Tibial artery (tissue), 4 donors: ENCODE measurements around the gene GLUL.
A peak's percentile ranks its signal among the peaks of the same experiment; 100 is the strongest.

Experiments used
- DNase-seq, 2 donors: peaks; one replicate each; pipeline ENCODE4 v3.0.0-alpha.2; 2019
- H3K27ac ChIP-seq, 2 donors: fragments of 200-600 bp; sonication (generic) in 1 of 2; 1 replicate in 1 of 2; 2 replicates in 1 of 2; pipeline ENCODE4 v1.5.1; 2018 to 2019; ENCODE audit warnings: mild to moderate bottlenecking in 1 of 2
- H3K27me3 ChIP-seq, 2 donors: fragments of 200-600 bp; sonication (generic) in 1 of 2; one replicate each; pipeline versions ENCODE4 v1.5.1 to v1.6.0; 2016 to 2019
- H3K36me3 ChIP-seq, 3 donors: fragments of 200-600 bp; sonication (generic) in 2 of 3; one replicate each; pipeline ENCODE4 v1.5.1; 2016 to 2019; ENCODE audit warnings: mild to moderate bottlenecking in 2 of 3
- H3K4me1 ChIP-seq, 4 donors: fragments of 200-600 bp; sonication (generic) in 2 of 4; 1 replicate in 3 of 4; 2 replicates in 1 of 4; pipeline ENCODE4 v1.5.1; 2016 to 2019
- H3K4me3 ChIP-seq, 2 donors: fragments of 200-600 bp; sonication (generic) in 1 of 2; 1 replicate in 1 of 2; 2 replicates in 1 of 2; pipeline ENCODE4 v1.5.1; 2018 to 2019; ENCODE audit warnings: mild to moderate bottlenecking in 2 of 2
- H3K9me3 ChIP-seq, 3 donors: fragments of 200-600 bp; sonication (generic) in 1 of 3; one replicate each; pipeline ENCODE4 v1.5.1; 2016 to 2019
- intact Hi-C: fragments of 100-400 bp; cut with DNase I; formaldehyde crosslinking; loops from one replicate; pipeline ENCODE4 v1.15.0; 2023; ENCODE audit warnings: low total_unique reads
- TF ChIP-seq, protein P1 (sequence below), 2 experiments: fragments of 200-600 bp in 1 of 2; fragments of 450-650 bp in 1 of 2; IDR thresholded peaks; one replicate each; pipeline ENCODE4 v1.5.1; 2017 to 2019; ENCODE audit warnings: antibody characterized with exemption in 2 of 2, mild to moderate bottlenecking in 1 of 2, moderate library complexity in 1 of 2

Gene GLUL

GRCh38 chr1:182394055-182394775, 2.6 kb upstream of the GLUL start:
- Histone ChIP-seq H3K4me1 (peaks cover 0 to 26% (median 17%) of the 10 kb centered on the region in 4 donors), H3K36me3 (peaks cover 0 to 19% (median 19%) of the 10 kb centered on the region in 3 donors), H3K27ac (no peak overlapping the region), H3K9me3 (no peaks in the 10 kb centered on the region), H3K4me3 (no peak overlapping the region), H3K27me3 (no peaks in the 10 kb centered on the region)
- intact Hi-C loops = loop anchor here (5.0 to 10.0 kb wide), 2 partner anchors 208 to 369 kb away; partner anchors contain the start of gene RGS16
- DNase-seq = peak in 1 of 2 donors; percentile 38
- TF ChIP-seq, protein P1, sequence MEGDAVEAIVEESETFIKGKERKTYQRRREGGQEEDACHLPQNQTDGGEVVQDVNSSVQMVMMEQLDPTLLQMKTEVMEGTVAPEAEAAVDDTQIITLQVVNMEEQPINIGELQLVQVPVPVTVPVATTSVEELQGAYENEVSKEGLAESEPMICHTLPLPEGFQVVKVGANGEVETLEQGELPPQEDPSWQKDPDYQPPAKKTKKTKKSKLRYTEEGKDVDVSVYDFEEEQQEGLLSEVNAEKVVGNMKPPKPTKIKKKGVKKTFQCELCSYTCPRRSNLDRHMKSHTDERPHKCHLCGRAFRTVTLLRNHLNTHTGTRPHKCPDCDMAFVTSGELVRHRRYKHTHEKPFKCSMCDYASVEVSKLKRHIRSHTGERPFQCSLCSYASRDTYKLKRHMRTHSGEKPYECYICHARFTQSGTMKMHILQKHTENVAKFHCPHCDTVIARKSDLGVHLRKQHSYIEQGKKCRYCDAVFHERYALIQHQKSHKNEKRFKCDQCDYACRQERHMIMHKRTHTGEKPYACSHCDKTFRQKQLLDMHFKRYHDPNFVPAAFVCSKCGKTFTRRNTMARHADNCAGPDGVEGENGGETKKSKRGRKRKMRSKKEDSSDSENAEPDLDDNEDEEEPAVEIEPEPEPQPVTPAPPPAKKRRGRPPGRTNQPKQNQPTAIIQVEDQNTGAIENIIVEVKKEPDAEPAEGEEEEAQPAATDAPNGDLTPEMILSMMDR (IDR thresholded peaks at IDR 0.05) = no peak

- Histone ChIP-seq H3K9me3 (no peaks in the 10 kb centered on the region), H3K4me1 (peaks cover 0 to 40% (median 23%) of the 10 kb centered on the region in 4 donors), H3K36me3 (peaks cover 13 to 36% (median 35%) of the 10 kb centered on the region in 3 donors), H3K4me3 (peak overlapping the region; percentile 80 to 85), H3K27me3 (no peaks in the 10 kb centered on the region), H3K27ac (peak overlapping the region; percentile 96 to 97)
- TF ChIP-seq, protein P1 (IDR thresholded peaks at IDR 0.05) = no peak
- DNase-seq = peak; percentile 68 to 85
- intact Hi-C loops = loop anchor here (2.0 to 10.0 kb wide), 3 partner anchors 210 to 368 kb away; partner anchors contain the start of gene RGS16
Measured at GRCh38 chr1:182392050-182393028, 749 bp upstream of the GLUL start.

- TF ChIP-seq, protein P1 (IDR thresholded peaks at IDR 0.05) = peak; percentile 30 to 36
- H3K27me3 ChIP-seq = no peaks in the 10 kb centered on the region
- no peaks in the 10 kb centered on the region for H3K9me3 ChIP-seq
- peaks cover 0 to 42% (median 20%) of the 10 kb centered on the region in 4 donors for H3K4me1 ChIP-seq
- intact Hi-C loops = loop anchor here (5.0 to 10.0 kb wide), 2 partner anchors 211 to 366 kb away; partner anchors contain the start of gene RGS16
- H3K36me3 ChIP-seq = peaks cover 27 to 50% (median 48%) of the 10 kb centered on the region in 3 donors
- peak overlapping the region; percentile 80 to 85 for H3K4me3 ChIP-seq
- peak overlapping the region; percentile 96 to 97 for H3K27ac ChIP-seq
- no peak for DNase-seq
Measured at GRCh38 chr1:182391028-182391361, 595 bp downstream of the GLUL start.

DNA sequence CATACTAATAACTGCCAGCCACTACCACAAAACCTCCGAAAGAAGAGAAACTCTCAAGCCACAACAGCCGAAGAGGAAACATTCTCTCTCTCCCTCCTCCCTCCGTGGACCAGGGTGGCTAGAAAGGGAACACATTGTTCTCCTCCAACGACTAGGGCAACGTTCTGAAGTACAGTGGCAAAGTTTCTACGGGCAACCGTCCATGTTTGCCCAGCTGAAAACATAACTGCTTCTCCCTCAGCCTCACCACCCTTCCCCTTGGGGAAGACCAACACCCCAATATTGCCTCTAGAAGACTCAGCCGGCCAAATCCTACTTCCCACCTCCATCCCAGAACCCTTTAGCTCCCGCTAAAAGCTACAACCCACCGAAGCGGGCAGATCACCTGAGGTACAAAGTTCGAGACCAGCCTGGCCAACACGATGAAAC, 2.0 kb downstream of the GLUL start:
- peak; percentile 66 to 81 for DNase-seq
- TF ChIP-seq, protein P1 (IDR thresholded peaks at IDR 0.05) = no peak
- Histone ChIP-seq H3K4me1 (peaks cover 0 to 48% (median 21%) of the 10 kb centered on the region in 4 donors), H3K36me3 (peaks cover 40 to 63% (median 62%) of the 10 kb centered on the region in 3 donors), H3K27me3 (no peaks in the 10 kb centered on the region), H3K9me3 (no peaks in the 10 kb centered on the region), H3K4me3 (peak overlapping the region; percentile 80 to 85), H3K27ac (peak overlapping the region; percentile 96 to 97)
- intact Hi-C loops = loop anchor here (5.0 to 10.0 kb wide), 2 partner anchors 213 to 365 kb away; partner anchors contain the start of gene RGS16

DNA sequence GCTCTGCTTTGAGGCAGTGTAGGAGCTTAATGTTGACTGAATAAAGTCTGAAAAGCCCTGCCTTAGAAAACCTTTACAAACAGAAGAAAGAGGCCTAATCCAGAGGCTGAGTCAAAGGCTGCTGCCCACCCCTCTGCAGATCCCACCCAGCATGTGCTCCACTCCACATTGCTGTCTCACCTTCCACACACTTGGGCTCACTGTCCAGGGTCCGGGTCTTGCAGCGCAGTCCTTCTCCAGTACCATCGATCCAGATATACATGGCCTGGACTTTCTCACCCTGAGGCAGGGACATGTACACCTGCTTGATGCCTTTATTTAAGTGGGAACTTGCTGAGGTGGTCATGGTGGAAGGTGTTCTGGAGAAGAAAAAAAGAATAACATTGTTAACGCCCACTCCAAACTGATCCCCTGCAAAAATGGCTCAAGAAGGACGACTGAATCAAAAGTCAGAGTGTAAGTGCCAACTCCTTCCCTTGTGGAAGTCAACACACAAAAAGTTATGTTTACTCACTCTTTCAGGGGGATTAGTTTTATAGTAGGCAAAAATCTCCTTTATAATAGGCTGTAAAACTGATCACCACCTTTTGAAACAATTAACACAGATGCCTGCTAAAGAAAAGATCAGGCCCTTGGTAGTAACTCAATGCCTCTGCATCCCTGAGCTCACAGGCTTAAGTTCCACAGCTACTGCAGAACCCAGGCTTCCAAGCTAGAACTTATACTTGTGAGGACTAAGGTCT, 3.0 kb downstream of the GLUL start:
- H3K27me3 ChIP-seq = no peaks in the 10 kb centered on the region
- H3K36me3 ChIP-seq = peaks cover 51 to 74% (median 73%) of the 10 kb centered on the region in 3 donors
- peaks cover 0 to 48% (median 21%) of the 10 kb centered on the region in 4 donors for H3K4me1 ChIP-seq
- TF ChIP-seq, protein P1 (IDR thresholded peaks at IDR 0.05) = no peak
- intact Hi-C loops = no loop called here
- H3K27ac ChIP-seq = peak overlapping the region; percentile 96 to 97
- DNase-seq = no peak
- H3K4me3 ChIP-seq = peak overlapping the region; percentile 80 to 85
- H3K9me3 ChIP-seq = no peaks in the 10 kb centered on the region
